ENCODE data around the gene HNRNPA2B1.
A peak's percentile ranks its signal among the peaks of the same experiment; 100 is the strongest.
"Not testable (repeated sequence)": the region's sequence is repeated elsewhere in the genome, so short reads cannot be mapped to it uniquely, and the experiment has no call there.

HNRNPA2B1 gene

DNA sequence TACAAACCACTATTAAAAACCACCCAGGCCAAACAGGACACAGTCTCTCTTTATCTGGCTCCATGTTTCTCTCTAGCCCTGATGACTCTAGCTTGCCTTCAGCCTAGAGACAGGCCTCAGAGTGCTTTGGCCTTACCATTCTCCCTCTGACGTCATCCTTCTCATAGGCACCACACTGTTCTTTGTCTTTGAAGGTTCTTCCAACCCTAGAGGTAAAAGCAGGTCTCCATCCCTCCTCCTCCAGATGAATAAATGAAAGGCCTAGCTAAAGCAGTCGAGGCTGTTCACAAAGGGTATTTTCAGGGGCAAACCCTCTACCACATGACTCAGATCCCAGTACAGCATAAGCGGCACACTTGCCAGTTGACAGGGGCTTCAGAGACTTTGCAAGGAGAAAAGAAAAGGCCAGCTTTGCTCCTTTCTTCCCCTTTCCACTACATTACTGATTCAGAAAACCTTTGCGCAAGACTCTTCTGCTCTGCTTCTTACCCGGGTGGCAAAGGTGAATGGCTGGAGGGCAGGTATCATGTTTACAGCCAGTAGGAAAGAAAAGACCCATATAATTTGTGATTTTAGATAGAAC is 33.8 kb downstream of the HNRNPA2B1 start:
- H3K27ac ChIP-seq (ENCODE audit: insufficient read depth, low read length, poor library complexity, severe bottlenecking) = peak overlapping the region; percentile 28
- H3K27me3 ChIP-seq (replicated peaks; ENCODE audit: control insufficient read depth, insufficient read depth, low read length, poor library complexity, severe bottlenecking) = no peaks in the 10 kb centered on the region
- no peaks in the 10 kb centered on the region for H3K36me3 ChIP-seq (ENCODE audit: control insufficient read depth, insufficient read depth, low read length)
- peaks cover 12% of the 10 kb centered on the region for H3K4me1 ChIP-seq (ENCODE audit: control insufficient read depth, insufficient read depth, low read length, poor library complexity, severe bottlenecking)
- no peaks in the 10 kb centered on the region for H3K9me3 ChIP-seq (ENCODE audit: control insufficient read depth, low read length)
- no peak overlapping the region for H3K4me3 ChIP-seq (ENCODE audit: insufficient read depth, low read depth, low read length, poor library complexity, severe bottlenecking)
- no peak for DNase-seq

DNA sequence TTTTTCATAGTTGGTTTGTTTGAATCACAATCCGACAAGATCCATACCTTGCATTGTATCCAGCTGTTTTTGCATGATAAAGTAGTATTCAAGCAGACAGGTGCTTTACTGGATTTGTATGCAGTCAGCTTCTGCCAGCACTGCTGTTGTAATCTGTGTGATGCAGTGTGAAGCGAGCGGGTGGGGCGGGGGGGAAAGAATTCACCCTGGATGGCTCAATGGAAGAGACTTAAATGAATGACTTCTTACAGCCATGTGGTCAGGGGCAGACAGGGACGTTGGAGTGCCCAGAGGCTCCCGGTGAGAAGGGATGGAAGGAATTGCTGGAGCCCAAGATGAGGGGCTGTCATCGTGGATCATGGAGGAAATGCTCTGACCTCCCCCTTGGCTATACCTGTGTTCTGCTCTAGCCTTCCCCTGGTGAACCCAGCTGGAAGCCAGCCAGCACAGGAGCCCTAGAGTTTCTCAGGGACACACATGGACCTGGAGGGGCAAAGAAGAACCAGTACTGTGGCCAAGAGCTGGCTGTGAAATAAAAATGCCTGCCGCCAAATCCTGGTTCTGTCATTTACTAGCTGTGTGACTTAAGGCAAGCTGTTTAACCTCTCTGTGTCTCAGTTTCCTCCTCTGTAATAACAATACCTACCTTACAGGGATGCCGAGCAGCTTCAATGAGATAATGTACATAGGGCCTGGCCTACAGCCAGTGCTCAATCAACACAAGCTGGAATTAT is 34.4 kb downstream of the HNRNPA2B1 start:
- no peak for DNase-seq
- H3K27ac ChIP-seq (ENCODE audit: insufficient read depth, low read length, poor library complexity, severe bottlenecking) = peak overlapping the region; percentile 13
- no peaks in the 10 kb centered on the region for H3K36me3 ChIP-seq (ENCODE audit: control insufficient read depth, insufficient read depth, low read length)
- H3K4me1 ChIP-seq (ENCODE audit: control insufficient read depth, insufficient read depth, low read length, poor library complexity, severe bottlenecking) = peaks cover 12% of the 10 kb centered on the region
- H3K9me3 ChIP-seq (ENCODE audit: control insufficient read depth, low read length) = no peaks in the 10 kb centered on the region
- H3K4me3 ChIP-seq (ENCODE audit: insufficient read depth, low read depth, low read length, poor library complexity, severe bottlenecking) = no peak overlapping the region
- H3K27me3 ChIP-seq (replicated peaks; ENCODE audit: control insufficient read depth, insufficient read depth, low read length, poor library complexity, severe bottlenecking) = no peaks in the 10 kb centered on the region

DNA sequence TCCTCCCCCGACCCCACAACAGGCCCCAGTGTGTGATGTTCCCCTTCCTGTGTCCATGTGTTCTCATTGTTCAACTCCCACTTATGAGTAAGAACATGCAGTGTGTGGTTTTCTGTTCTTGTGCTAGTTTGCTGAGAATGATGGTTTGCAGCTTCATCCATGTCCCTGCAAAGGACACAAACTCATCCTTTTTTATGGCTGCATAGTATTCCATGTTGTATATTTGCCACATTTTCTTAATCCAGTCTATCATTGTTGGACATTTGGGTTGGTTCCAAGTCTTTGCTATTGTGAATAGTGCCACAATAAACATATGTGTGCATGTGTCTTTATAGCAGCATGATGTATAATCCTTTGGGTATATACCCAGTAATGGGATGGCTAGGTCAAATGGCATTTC is 36.7 kb downstream of the HNRNPA2B1 start:
- not testable (repeated sequence) for H3K4me3 ChIP-seq (ENCODE audit: insufficient read depth, low read depth, low read length, poor library complexity, severe bottlenecking); H3K27me3 ChIP-seq (replicated peaks; ENCODE audit: control insufficient read depth, insufficient read depth, low read length, poor library complexity, severe bottlenecking); H3K9me3 ChIP-seq (ENCODE audit: control insufficient read depth, low read length); H3K36me3 ChIP-seq (ENCODE audit: control insufficient read depth, insufficient read depth, low read length); H3K27ac ChIP-seq (ENCODE audit: insufficient read depth, low read length, poor library complexity, severe bottlenecking); DNase-seq
- peaks cover 12% of the 10 kb centered on the region for H3K4me1 ChIP-seq (ENCODE audit: control insufficient read depth, insufficient read depth, low read length, poor library complexity, severe bottlenecking)

DNA sequence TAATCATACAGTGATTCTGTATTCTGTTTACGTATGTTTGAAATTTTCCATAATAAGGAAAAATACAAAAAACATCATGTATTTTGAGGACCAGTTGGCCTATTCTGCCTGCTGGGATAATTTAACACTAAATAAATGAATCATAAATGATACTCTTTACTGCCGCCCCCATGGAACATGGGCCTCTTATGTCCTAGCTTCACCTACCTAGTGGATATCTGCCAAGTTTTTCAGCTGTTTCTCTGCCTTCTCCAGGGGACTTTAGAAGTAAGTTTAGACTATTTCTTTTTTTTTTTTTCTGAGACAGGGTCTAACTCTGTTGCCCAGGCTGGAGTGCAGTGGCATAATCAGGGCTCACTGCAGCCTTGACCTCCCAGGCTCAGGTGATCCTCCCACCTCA is 38.1 kb downstream of the HNRNPA2B1 start:
- Histone ChIP-seq H3K27me3 (replicated peaks; ENCODE audit: control insufficient read depth, insufficient read depth, low read length, poor library complexity, severe bottlenecking) (no peaks in the 10 kb centered on the region), H3K36me3 (ENCODE audit: control insufficient read depth, insufficient read depth, low read length) (no peaks in the 10 kb centered on the region), H3K4me1 (ENCODE audit: control insufficient read depth, insufficient read depth, low read length, poor library complexity, severe bottlenecking) (peaks cover 12% of the 10 kb centered on the region), H3K4me3 (ENCODE audit: insufficient read depth, low read depth, low read length, poor library complexity, severe bottlenecking) (no peak overlapping the region), H3K9me3 (ENCODE audit: control insufficient read depth, low read length) (no peaks in the 10 kb centered on the region), H3K27ac (ENCODE audit: insufficient read depth, low read length, poor library complexity, severe bottlenecking) (no peak overlapping the region)
- no peak for DNase-seq

DNA sequence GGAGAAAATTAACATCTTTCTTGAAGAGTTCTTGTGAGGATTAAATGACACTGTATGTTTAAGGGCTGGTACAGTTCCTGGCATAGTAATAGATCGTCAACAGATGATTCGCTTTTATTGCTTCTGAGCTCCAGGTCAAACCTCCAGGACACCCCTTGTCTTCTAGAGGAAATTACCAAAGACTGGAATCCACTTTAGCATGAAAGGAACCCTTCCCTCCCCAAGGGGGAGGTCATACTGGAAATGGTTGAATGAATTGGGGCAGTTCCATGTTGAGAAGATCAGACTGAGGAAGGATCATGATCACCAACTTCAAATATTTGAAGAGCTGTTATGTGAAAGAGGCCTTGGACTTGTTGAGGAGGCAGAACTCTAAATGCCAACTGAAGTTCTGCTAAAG is 39.6 kb downstream of the HNRNPA2B1 start:
- Histone ChIP-seq H3K27ac (ENCODE audit: insufficient read depth, low read length, poor library complexity, severe bottlenecking) (no peak overlapping the region), H3K36me3 (ENCODE audit: control insufficient read depth, insufficient read depth, low read length) (no peaks in the 10 kb centered on the region), H3K4me3 (ENCODE audit: insufficient read depth, low read depth, low read length, poor library complexity, severe bottlenecking) (no peak overlapping the region), H3K4me1 (ENCODE audit: control insufficient read depth, insufficient read depth, low read length, poor library complexity, severe bottlenecking) (peaks cover 9% of the 10 kb centered on the region), H3K27me3 (replicated peaks; ENCODE audit: control insufficient read depth, insufficient read depth, low read length, poor library complexity, severe bottlenecking) (no peaks in the 10 kb centered on the region), H3K9me3 (ENCODE audit: control insufficient read depth, low read length) (no peaks in the 10 kb centered on the region)
- DNase-seq = no peak

DNA sequence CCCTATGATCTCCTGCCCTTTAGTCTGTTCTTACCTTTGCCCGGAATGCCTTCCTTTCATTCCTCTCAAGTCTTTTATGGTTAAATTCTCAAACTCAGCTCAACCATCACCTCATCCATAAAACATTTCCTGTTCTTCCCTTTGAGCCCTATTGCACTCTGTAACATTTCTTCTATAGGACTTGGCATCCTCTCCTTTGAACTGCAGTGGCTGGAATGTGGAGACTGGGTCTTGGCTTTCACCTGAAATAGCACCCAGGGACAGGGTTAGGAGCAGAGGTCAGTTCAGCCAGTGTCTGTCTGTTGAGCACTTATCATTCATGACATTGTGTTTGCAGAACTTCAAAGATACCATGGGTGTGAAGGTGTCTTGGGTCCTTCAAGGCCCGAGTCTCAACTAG is 41.3 kb downstream of the HNRNPA2B1 start:
- no peak overlapping the region for H3K4me3 ChIP-seq (ENCODE audit: insufficient read depth, low read depth, low read length, poor library complexity, severe bottlenecking)
- no peaks in the 10 kb centered on the region for H3K9me3 ChIP-seq (ENCODE audit: control insufficient read depth, low read length)
- no peak for DNase-seq
- H3K27me3 ChIP-seq (replicated peaks; ENCODE audit: control insufficient read depth, insufficient read depth, low read length, poor library complexity, severe bottlenecking) = no peaks in the 10 kb centered on the region
- H3K36me3 ChIP-seq (ENCODE audit: control insufficient read depth, insufficient read depth, low read length) = no peaks in the 10 kb centered on the region
- H3K4me1 ChIP-seq (ENCODE audit: control insufficient read depth, insufficient read depth, low read length, poor library complexity, severe bottlenecking) = peaks cover 18% of the 10 kb centered on the region
- H3K27ac ChIP-seq (ENCODE audit: insufficient read depth, low read length, poor library complexity, severe bottlenecking) = no peak overlapping the region

DNA sequence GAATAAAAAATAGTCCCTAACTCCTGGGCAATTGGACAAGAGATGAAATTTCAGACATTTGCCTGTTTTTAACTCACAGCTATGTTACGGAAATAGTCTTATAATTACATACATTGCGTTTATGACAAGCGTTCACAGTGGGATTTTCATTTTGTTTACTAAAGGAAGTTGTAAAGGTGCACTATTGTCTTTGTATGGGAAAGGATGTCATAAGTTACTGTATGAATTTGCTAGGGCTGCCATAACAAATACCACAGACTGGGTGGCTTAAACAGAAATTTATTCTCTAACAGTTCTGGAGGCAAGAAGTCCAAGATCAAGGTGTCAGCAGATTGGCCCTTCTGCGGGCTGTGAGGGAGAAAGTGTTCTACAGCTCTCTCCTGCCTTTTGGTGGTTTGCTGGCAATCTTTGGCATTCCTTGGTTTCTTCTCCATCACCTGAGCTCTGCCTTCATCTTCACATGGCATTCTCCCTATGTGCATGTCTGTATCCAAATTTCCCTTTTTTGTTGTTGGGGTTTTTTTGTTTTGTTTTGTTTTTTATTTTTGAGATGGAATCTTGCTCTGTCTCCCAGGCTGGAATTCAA is 42.9 kb downstream of the HNRNPA2B1 start:
- Histone ChIP-seq H3K4me1 (ENCODE audit: control insufficient read depth, insufficient read depth, low read length, poor library complexity, severe bottlenecking) (peaks cover 29% of the 10 kb centered on the region), H3K36me3 (ENCODE audit: control insufficient read depth, insufficient read depth, low read length) (no peaks in the 10 kb centered on the region), H3K9me3 (ENCODE audit: control insufficient read depth, low read length) (no peaks in the 10 kb centered on the region), H3K27me3 (replicated peaks; ENCODE audit: control insufficient read depth, insufficient read depth, low read length, poor library complexity, severe bottlenecking) (no peaks in the 10 kb centered on the region), H3K4me3 (ENCODE audit: insufficient read depth, low read depth, low read length, poor library complexity, severe bottlenecking) (no peak overlapping the region), H3K27ac (ENCODE audit: insufficient read depth, low read length, poor library complexity, severe bottlenecking) (peak overlapping the region; percentile 79)
- DNase-seq = no peak

DNA sequence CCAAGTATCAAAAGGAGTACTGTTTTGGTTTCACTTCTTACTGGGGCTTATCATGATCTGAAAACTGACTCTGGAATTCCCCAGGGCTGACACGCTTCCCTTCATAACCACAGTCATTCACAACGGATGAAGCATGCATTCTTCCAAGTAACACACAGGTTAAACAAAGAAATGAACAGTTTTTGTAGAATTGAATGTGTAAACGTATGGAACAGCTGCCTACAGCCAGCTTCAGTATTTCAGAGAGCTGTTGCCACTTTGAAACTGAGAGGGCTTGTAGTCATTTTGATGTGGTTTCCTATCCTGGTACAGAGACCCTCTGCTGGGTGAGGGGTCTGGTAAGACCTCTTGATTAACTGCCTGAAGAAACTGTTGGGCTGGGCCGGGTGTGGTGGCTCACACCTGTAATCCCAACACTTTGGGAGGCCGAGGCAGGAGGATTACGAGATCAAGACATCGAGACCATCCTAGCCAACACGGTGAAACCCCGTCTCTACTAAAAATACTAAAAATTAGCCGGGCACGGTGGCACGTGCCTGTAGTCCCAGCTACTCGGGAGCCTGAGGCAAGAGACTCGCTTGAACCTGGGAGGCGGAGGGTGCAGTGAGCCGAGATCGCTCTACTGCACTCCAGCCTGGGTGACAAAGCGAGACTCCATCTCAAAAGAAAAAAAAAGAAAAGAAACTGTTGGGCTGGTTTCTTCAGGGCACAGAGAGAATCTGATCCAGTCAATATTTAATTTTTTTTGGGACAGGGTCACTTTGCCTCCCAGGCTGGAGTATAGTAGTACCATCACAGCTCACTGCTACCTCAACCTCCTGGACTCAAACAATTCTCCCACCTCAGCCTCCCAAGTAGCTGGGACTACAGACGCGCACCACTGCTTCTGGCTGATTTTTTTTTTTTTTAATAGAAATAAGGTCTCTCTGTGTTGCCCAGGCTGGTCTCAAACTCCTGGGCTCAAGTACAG is 43.8 kb downstream of the HNRNPA2B1 start:
- Histone ChIP-seq H3K36me3 (ENCODE audit: control insufficient read depth, insufficient read depth, low read length) (no peaks in the 10 kb centered on the region), H3K4me1 (ENCODE audit: control insufficient read depth, insufficient read depth, low read length, poor library complexity, severe bottlenecking) (peaks cover 31% of the 10 kb centered on the region), H3K27ac (ENCODE audit: insufficient read depth, low read length, poor library complexity, severe bottlenecking) (peak overlapping the region; percentile 79), H3K27me3 (replicated peaks; ENCODE audit: control insufficient read depth, insufficient read depth, low read length, poor library complexity, severe bottlenecking) (no peaks in the 10 kb centered on the region), H3K9me3 (ENCODE audit: control insufficient read depth, low read length) (no peaks in the 10 kb centered on the region), H3K4me3 (ENCODE audit: insufficient read depth, low read depth, low read length, poor library complexity, severe bottlenecking) (peak overlapping the region; percentile 21)
- DNase-seq = peak; percentile 52 to 61 (median 53)

DNA sequence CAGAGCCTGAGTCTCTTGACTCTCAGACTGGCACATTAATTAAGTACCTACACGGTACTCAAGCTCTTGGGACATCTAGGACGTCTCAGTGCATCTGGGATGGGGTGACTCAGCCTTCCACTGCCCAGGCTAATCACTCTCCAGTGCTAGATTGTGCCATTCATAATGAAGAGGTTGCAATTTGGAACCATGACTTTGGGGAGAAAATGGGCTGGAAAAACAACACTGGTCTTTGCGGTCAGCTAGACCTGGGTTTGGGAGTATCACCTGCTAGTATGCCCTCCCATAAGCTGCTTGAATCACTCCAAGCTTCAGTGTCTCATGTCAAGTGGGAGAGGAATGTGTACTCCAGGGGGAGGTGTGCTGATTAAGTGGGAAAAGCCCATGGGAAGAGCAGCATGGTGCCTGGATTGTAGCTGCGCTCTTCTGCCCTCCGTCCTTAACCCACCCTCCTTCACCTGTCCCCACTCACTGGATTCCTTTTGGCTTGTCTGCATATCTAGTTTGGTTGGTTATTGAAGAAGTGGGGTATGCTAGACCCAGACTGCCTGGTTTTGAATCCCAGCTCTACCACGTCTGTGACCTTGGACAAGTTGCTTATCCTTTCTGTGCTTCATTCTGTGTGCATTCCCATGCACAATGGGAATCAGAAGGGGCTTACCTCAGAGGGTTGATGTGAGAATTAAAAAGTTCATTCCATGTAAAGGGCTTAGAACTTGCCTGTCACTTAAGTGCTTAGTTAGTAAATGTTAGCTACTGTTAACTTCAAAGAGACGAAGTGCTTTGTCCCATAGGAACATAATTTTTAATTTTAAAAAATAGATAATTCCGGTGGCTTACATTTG is 44.8 kb downstream of the HNRNPA2B1 start:
- Histone ChIP-seq H3K27me3 (replicated peaks; ENCODE audit: control insufficient read depth, insufficient read depth, low read length, poor library complexity, severe bottlenecking) (no peaks in the 10 kb centered on the region), H3K36me3 (ENCODE audit: control insufficient read depth, insufficient read depth, low read length) (no peaks in the 10 kb centered on the region), H3K4me1 (ENCODE audit: control insufficient read depth, insufficient read depth, low read length, poor library complexity, severe bottlenecking) (peaks cover 35% of the 10 kb centered on the region), H3K27ac (ENCODE audit: insufficient read depth, low read length, poor library complexity, severe bottlenecking) (peak overlapping the region; percentile 79), H3K4me3 (ENCODE audit: insufficient read depth, low read depth, low read length, poor library complexity, severe bottlenecking) (no peak overlapping the region), H3K9me3 (ENCODE audit: control insufficient read depth, low read length) (no peaks in the 10 kb centered on the region)
- no peak for DNase-seq
